CMK (cell line): ENCODE measurements around the gene TAMM41.
"Not testable (repeated sequence)": the region's sequence is repeated elsewhere in the genome, so short reads cannot be mapped to it uniquely, and the experiment has no call there.

Source experiments
- DNase-seq: peaks from one replicate; pipeline ENCODE4 v3.0.0-alpha.2; 2010; ENCODE audit warnings: low read depth

The TAMM41 gene

GRCh38 chr3:11764931-11765363 lies 81.7 kb downstream of the TAMM41 start:
- no peak for DNase-seq

GRCh38 chr3:11759996-11760395 lies 86.7 kb downstream of the TAMM41 start:
- DNase-seq, result no peak

DNA sequence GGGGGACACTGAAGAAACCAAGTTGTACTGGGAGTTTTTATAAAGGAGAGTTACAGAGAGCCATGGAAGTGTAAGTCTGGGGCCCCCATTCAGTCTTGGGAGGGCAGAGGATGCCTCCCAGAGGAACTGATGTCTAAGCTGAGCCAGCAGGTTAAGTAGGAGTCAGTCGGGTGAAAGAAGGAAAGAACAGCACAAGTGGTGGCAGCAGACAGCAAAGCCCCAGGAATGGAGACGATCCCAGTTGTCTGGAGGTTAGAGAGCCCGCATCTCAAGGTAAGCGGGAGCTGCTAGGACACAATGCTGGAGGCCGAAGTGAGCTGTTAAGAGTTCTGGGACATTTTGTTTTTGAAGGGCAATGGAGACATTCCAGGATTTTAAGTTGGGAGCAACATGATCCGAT lies 88.8 kb downstream of the TAMM41 start:
- no peak for DNase-seq

DNA sequence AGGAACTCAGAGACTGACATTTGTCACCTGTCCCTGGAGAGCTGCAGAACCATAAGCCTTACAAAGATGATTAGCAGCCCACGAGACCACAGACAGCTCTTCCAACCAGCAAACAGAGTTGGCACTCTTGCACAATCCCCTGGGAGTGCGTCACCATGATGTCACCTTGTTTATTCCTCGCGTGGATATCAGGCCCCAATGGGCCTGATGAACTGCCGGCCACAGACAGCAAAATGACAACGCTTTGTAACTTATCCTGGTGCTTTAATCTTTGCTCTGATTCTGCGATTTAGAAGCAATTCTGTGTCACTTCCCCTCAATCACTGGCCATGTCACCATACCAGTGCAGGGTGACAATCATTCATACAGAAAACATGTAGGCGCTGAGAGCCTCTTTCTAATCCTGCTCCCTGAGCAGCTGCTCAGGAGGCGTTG lies 89.2 kb downstream of the TAMM41 start:
- no peak for DNase-seq

DNA sequence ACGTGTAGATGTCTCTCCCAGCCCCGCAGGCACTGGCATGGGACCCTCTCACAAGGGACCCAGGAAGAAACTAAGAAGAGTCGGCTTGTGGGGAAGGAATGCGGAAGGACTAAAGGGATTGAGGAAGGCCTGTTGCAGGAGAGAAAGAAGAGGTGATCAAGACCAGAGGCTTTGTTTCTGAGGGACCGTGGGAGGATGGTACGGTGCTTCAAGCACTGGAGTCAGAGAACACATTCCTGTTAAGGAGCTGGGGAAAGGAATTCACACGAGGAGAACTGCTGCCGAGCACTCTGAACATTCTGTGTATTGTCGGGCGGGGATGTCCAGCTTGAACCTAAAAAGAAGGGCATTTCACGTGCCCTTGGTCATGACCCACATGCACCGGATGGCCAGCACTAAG lies 91.4 kb downstream of the TAMM41 start:
- DNase-seq, result no peak

GRCh38 chr3:11752254-11752653 lies 94.4 kb downstream of the TAMM41 start:
- DNase-seq, result not testable (repeated sequence)

- not testable (repeated sequence) for DNase-seq
Observed at GRCh38 chr3:11748306-11748705, 98.4 kb downstream of the TAMM41 start.
